ENCODE measurements around the gene UBE2R2.
"Not testable (repeated sequence)": the region's sequence is repeated elsewhere in the genome, so short reads cannot be mapped to it uniquely, and the experiment has no call there.

Gene UBE2R2

DNA sequence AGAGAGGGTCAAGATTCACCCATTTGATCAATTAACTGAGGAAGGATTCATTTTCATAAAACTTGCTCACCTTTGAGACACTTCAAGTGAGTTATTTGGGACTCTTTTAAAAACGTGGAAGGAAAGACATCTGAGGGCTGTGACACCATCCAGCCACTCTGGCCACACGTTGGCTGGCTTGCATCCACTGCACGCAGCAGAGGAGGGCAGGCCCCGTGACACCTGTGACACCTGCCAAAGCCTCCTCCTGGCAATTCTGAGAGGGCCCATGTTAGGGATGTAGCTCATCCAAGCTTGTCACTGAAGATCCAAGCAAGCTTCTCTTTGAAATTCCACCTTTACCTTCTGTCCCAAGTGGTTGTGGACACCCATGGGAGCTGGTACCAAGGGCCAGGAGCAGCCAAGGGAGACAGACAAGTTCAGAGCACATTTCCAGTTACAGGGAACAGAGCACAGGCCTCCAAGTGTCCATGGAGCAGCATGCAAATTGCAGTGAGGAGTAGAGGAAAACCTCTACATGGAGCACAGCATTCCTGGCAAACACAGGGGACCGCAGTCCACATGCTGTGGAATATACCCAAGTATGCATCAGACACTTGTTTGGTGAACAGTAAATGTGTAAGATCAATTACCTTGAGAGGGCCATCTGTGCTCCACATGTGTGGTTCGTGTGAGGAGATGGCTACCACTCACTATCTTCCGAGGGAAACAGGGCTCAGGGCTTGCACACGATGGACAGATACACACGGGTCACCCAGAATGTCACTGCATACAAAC, 16.8 kb upstream of the UBE2R2 start:
- DNase-seq = no peak

DNA sequence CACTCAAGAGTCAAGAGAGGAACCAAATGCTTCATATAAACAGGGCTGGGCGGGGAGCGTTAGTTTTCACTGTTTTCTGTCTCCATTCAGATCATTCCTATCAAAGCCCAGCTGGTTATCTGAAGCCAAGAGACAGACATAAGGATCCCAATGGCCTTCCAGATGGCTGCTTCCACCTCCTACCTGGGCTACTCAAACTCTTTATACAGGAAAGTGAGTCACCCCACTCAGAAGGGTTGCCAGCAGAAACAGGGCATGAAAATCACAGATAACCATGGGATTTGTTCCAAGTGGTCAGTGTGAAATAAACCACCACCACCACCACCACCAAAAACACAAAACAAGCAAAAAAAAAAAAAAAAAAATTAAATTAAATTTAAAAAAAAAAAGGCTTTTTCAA, 16.1 kb upstream of the UBE2R2 start:
- DNase-seq = no peak

DNA sequence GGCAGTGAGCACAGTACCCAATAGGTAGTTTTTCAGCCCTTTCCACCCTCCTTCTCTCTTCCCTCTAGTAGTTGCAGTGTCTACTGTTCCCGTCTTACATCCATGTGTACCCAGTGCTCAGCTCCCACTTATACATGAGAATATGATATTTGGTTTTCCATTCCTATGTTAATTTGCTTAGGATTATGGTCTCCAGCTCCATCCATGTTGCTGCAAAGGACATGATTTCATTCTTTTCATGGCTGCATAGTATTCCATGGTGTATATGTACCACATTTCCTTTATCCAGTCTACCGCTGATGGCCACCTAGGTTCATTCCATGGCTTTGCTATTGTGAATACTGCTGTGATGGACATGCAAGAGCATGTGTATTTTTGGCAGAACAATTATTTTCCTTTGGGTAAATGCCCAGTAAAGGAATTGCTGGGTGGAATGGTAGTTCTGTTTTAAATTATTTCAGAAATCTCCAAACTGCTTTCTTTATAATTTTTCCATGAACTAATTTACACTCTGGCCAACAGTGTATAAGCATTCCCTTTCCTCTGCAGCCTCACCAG, 14.9 kb upstream of the UBE2R2 start:
- not testable (repeated sequence) for DNase-seq

DNA sequence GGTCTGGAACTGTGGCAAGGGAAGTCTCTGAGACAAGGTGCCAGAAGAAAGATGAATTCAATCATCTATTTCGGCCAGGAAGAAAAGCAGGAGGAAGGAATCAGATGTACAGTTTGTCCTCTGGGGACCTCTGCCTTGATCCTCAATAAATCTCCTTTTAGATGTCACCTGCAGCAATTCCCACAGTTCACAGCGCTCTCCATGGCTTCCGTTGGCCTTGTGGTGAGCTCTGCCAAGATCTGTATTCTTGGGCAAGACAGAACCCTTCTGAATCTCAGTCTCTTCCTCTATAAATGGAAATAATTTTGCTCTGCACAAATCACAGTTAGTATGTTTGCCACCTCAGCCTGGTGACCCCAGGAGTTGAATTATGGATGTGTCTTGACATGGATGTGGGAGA, 12.8 kb upstream of the UBE2R2 start:
- not testable (repeated sequence) for DNase-seq

DNA sequence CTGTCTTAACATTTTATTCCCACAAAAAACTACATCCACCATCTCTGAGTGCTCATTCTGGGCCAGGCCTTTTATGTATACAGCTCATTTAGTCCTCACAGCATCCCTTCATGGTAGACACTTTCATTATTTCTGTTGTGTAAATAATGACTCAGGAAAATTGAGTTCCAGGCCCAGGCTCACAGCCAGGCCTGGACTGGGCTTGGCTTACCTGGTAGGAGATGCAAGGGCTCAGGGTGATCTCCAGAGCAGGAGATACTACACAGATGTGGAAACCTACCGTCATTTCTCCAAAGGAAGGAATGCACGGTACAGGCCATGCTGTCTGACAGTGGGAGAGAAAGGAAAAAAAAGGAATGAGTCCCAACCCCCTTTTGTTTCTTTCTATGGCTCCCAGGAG, 9.8 kb upstream of the UBE2R2 start:
- DNase-seq = peak; percentile 32 to 49

DNA sequence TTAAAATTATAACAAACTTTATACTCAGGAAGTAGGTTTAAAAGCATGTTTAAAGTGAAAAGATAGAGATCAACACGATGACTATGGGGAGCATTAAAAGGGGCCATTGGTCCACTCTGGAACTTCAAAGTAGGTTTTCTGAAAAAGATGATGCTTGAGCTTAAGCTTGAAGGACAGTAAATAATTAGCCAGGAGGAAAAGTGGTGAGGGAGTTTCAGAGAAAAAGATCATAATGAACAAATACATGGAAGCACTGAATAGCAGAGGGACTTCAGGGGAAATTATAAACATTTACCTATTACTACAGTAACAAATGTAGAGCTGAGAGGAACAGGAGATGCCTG, 8.0 kb upstream of the UBE2R2 start:
- not testable (repeated sequence) for DNase-seq

DNA sequence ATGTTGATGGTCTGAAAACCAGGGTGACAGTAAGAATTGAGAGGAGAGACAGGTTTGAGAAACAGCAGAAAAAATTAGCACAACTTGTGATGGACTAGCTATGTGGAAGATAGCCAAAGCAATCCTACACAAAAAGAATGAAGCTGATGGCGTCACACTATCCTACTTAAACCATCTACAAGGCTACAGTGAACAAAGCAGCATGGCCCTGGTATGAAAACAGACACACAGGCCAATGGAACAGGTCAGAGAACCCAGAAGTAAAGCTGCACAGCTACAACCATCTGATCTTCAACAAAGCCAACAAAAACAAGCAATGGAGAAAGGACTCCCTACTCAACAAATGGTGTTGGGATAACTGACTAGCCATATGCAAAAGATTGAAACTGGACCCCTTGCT, 7.5 kb upstream of the UBE2R2 start:
- DNase-seq = no peak

DNA sequence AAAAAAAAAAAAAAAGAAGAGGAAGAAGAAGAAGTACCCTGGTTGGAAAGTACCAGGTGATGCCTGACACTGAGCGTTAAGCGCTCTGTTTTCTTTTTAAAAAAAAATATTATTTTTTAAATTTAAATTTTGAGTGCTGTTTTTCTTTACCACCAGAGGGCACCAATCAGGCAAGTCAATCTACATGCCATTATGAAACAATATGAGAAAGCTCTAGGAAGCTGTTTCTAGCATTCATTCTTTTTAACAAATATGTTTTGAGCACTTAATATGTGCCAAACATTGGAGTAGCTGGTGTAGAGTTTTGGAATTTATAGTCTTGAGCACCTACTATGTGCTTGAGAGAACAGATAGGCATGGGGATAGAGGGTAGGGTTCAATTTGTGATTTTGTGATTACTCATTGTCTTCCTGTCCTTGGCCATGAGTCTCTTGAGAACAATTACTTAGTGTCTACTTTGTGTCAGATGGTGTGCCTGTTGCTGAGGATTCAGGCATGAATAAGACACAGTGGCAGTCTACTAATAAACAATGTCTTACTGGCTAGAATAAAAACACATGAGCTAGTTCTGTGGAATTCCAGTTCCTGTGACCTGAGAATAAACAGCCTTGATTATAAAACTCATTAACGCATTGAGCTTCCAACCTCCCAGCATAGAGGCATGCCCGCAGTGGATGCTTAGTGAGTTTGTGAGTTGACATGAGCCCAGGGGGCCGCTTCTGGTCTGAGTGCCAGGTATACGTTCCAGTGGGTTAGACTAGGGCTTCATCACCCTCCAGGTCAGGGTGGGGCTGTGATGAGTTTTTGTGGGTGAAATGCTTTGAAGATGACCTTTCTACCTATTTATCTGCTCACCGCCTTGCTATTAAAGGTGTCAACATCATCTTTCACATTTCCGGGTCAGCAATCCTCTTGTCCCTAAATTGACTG, 3.0 kb upstream of the UBE2R2 start:
- peak in 1 of 2 experiments; percentile 4 for DNase-seq

DNA sequence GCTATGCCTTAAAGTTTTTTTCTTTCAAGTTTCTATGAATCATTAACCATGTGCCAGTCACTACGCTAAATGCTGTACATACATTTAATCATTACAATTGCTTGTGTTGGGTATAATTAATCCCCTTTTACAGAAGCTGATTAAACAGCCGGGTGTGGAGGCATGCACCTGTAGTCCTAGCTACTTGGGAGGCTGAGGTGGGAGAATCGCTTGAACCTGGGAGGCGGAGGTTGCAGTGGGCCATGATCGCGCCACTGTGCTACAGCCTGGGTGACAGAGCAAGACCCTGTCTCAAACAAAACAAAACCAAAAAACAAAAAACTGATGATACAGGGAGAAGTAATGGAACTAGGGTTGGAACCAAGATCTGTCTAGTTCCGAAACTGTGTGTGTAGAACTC, 1.2 kb upstream of the UBE2R2 start:
- DNase-seq = no peak

DNA sequence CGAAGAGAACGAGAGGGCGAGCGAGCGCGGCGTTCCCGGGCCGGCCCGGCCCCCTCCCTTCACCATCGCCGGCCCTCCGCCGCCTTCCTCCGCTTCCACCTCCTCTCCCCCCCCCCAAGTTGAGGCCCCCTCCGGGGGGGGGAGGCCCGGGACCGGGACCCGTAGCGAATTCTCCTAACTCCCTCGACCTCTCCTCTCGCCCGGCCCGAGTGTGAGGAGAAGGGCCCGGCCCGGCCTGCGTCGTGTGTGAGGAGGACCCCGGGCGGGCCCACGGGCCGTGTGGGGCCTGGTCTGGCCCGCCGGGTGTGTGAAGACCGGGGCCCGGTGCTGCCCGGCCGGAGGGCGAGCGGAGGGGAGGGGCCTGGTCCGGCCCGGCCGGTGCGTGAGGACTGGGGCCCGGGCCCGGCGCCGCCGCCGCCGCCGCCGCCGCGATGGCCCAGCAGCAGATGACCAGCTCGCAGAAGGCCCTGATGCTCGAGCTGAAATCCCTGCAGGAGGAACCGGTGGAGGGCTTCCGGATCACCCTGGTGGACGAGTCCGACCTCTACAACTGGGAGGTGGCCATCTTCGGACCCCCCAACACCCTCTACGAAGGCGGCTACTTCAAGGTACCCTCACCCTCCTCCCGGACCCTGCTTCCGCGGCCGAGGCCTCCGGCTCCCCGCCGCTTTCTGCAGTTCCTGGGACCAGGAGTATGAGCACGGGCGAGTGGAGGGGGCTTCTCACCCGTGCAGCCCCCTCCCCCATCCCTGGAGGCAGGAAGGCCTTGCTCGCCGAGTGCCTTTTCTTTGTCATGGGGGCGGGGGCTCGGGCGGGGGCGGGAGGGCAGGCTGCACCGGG, 587 bp downstream of the UBE2R2 start:
- peak; percentile 19 to 53 for DNase-seq

DNA sequence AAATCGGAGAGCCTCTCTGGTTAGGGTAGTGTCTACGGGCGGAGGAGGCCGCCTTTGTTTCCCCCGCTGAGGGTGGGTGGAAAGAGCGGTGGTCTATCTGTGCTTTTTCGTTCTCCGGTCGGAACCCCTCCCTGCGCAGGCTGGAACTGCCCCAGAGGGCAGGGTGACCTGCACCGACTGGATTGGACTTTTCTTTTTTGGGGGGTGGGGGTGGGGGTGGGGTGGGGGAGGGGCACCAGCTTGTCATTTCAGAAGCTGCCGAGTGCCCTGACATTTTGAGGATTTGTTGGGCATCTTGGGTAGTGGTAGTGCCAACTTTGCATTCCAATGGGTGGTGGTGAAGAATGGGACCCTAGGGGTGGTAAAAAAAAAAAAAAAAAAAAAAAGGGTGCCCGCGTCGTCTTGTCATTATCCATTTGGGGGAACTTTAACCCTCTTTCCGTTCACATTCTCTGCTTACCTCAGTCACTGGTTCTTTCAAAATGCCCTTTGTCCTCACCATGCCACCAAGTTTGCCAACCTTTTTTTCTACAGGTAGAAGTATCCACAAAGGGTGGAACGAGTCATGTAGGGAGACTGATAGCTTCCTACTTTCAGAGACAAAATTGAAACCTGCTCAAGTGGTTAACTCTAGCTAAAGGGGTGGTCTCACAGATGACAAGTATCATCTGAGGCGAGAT, 1.3 kb downstream of the UBE2R2 start:
- no peak for DNase-seq

DNA sequence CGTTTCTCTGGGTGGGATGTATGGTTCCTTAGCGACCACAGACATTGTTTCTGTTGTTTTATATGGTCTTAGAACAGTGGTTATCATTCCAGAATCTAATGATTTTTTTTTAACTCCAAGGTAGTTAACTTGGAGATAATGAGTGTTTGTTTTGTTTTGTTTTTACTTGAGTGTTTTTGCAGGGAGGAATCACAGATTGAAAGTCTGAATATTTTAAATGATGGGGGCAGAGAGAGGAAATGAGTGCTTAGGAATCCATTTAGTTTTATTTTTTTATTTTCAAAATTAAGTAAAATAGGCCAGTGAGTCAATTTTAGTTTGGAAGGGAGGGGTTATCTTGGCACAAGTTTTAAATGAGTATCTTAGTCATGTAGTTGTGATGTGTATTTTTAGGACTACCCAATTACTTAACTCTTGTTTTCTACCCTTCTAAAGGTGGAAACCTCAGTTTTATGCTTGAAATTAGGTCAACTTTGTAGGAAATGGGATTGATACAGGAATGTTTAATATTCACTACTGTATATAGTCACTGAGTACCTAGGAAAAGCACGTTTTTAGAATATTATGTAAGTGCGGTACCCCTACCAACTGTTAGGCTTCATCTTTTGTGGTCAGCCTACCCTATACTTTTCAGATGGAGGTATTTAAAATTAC, 2.0 kb downstream of the UBE2R2 start:
- DNase-seq = no peak

DNA sequence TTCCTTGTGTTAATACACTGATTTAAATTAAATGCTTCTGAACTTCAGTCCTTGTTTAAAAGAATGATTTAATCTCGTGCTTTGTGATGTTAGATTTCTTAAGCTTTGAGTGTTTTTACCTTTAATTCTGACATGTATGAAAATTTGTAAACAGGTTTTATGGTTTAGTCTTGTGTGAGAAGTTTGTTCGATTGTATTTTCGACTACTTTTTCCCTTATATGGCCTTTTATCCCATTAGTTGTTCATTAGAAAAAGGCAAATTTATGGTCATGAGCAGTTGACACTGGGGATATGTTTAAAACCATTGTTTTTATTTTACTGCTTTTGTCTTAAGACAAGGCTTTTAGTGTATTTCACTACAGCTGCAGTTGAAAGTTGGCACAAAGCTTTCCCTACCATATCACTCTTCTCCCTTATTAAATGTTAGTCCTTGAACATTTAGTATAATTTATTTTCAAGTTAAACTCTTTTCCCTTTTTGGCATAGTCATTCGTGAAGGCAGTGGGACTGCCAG, 3.3 kb downstream of the UBE2R2 start:
- no peak for DNase-seq

DNA sequence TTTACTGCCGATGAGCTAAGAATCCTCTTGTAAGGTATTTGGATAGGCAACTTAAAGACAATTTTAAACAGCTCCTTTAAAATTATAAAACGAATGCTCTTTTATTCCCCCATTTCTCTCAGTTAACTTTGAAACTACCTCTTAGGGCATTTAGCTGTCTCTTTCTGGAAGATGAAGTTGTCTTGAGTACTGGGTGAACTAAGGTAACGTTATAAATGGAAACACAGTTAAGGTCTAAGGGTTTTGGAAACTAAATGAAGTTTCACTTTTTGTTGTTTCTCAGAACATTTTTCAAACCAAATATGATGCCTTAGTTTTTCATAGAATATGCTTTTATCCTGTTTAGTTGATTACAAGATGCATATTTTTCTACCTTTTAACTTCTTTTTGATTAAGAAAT, 6.8 kb downstream of the UBE2R2 start:
- DNase-seq = no peak

DNA sequence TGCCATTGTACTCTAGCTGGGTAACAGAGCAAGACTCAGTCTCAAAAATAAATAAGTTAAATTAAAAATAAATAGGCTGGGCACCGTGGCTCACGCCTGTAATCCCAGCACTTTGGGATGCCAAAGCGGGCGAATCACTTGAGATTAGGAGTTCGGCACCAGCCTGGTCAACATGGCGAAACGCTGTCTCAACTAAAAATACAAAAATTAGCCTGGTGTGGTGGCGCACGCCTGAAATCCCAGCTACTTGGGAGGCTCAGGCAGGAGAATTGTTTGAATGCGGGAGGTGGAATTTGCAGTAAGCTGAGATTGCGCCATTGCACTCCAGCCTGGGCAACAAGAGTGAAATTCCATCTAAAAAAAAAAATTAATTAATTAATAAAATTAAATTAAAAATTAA, 10.3 kb downstream of the UBE2R2 start:
- DNase-seq = not testable (repeated sequence)

DNA sequence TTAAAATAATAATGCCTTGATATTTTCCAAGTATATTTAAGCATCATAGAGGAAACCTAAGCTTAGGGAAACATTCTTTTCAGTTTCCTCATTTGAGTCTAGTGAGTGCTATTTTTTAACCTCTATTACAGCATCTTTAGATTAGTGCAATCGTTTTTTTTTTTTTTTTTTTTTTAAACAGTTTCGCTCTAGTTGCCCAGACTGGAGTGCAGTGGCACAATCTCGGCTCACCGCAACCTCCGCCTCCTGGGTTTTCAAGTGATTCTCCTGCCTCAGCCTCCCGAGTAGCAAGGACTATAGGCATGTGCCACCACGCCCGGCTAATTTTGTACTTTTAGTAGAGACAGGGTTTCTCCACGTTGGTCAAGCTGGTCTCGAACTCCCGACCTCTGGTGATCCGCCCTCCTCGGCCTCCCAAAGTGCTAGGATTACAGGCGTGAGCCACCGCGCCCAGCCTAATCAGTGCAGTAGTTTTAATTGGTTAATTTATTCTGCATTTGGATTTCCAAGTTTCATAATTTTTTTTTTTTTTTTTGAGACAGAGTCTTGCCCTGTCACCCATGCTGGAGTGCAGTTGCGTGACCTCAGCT, 12.8 kb downstream of the UBE2R2 start:
- DNase-seq = not testable (repeated sequence)

DNA sequence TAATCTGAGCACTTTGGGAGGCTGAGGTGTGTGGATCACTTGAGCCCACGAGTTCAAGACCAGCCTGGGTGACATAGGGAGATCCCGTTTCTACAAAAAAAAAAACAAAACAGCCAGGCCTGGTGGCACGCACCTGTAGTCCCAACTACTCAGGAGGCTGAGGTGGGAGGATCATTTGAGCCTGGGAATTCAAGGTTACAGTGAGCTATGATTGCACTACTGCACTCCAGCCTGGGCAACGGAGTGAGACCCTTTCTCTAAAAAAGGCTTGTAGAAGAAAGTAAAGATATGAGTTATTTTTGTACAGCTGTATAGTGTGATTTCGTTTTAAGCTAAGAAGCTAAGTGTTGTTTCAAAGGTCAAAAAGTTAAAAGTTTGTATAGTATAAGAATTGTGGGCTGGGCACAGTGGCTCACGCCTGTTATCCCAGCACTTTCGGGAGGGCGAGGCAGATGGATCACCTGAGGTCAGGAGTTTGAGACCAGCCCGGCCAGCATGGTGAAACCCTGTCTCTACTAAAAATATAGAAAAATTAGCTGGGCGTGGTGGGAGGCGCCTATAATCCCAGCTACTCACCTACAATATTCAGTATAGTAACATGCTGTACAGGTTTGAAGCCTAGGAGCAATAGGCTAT, 18.8 kb downstream of the UBE2R2 start:
- DNase-seq = no peak

DNA sequence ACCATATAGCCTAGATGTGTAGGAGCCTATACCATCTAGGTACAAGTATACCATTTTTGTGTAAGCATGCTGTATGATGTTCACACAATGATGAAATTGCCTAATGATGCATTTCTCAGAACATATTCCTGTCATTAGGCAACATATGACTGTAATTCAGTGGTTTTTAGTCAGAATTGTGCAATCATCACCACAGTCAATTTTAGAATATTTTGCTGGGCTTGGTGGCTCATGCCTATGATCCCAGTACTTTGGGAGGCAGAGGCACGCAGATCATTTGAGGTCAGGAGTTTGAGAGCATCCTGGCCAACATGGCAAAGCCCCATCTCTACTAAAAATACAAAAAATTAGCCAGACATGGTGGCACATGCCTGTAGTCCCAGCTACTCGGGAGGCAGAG, 19.3 kb downstream of the UBE2R2 start:
- DNase-seq = not testable (repeated sequence)

DNA sequence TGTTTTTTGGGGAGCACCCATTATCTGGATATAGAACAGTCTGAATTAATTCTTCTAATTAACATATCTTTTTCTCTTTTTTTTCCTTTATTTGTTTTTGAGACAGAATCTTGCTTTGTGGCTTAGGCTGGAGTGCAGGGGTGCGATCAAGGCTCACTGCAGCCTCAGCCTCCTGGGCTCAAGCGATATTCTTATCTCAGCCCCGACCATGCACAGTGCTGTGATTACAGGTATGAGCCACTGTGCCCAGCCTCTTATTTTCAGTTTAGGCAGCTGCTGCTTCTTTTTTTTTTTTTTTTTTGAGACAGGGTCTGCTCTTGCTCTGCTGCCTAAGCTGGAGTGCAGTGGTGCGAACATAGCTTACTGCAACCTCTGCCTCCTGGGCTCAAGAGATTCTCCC, 20.2 kb downstream of the UBE2R2 start:
- no peak for DNase-seq

DNA sequence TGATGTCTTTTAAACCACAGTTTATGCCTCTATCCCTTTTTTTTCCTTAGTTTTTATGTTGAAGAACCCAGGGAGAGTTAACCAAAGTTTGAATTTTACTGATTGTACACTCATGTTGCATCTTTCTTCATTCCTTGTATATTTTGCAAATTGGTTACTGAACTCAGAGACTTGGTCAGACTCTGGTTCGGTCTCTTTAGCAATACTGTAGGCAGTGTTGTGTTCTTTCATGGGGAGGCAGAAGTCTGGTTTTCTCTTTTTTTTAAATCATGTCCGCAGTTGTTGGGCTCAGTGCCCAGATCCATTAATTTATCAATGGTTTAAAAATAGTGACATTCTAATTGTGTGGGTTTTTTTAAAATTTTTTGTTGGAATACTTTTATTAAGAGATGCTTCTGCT, 23.4 kb downstream of the UBE2R2 start:
- DNase-seq = no peak
